Naive thymus-derived CD4-positive, alpha-beta T cell (primary cell): ENCODE results near the gene COL6A2. TPM values are rescaled to one million over a fixed set of nuclear protein-coding genes. Genes with fewer than 3 reads are reported as not detected.
A peak's percentile ranks its signal among the peaks of the same experiment; 100 is the strongest.
"Not testable (repeated sequence)": the region's sequence is repeated elsewhere in the genome, so short reads cannot be mapped to it uniquely, and the experiment has no call there.

Experiments used
- ATAC-seq: fragments of 150-1000 bp; cut with Tn5 transposase; 2 replicates; pipeline ENCODE4 v1.10.0; 2021; ENCODE audit warnings: mild to moderate bottlenecking, moderate library complexity
- CTCF ChIA-PET: fragments of 350-600 bp; sonication (Branson Sonifier 250); formaldehyde crosslinking; loops from one replicate; lab custom pipeline; 2021; ENCODE audit warnings: antibody characterized with exemption; lab: Charles Lee
- POLR2A ChIA-PET: fragments of 350-600 bp; sonication (Branson Sonifier 250); formaldehyde crosslinking; loops from one replicate; lab custom pipeline; 2021; ENCODE audit warnings: antibody characterized with exemption, inconsistent platforms; lab: Charles Lee
- DNase-seq, 9 donors: peaks; one replicate each; pipeline versions ENCODE4 v3.0.0 to v3.0.0-alpha.2; 2020 to 2022; ENCODE audit warnings: mixed read lengths in 1 of 9
- H3K27ac ChIP-seq: one replicate; pipeline ENCODE4 v1.7.0; 2013; ENCODE audit warnings: mild to moderate bottlenecking, low read depth, low read length, moderate library complexity
- H3K27me3 ChIP-seq, 2 donors: one replicate each; pipeline ENCODE4 v1.7.0; 2013; ENCODE audit warnings: low read length in 2 of 2, mild to moderate bottlenecking in 2 of 2, moderate library complexity in 2 of 2; ENCODE audit not compliant: control insufficient read depth in 2 of 2, insufficient read depth in 2 of 2
- H3K36me3 ChIP-seq, 3 experiments: 1 replicate in 2 of 3; 2 replicates in 1 of 3; pipeline ENCODE4 v1.7.0; 2013; ENCODE audit warnings: low read length in 3 of 3, mild to moderate bottlenecking in 3 of 3, moderate library complexity in 1 of 3; ENCODE audit not compliant: insufficient read depth in 3 of 3, control insufficient read depth in 2 of 3
- H3K4me1 ChIP-seq, 2 donors: one replicate each; pipeline ENCODE4 v1.7.0; 2013; ENCODE audit warnings: low read length in 2 of 2, mild to moderate bottlenecking in 2 of 2, moderate library complexity in 1 of 2; ENCODE audit not compliant: control insufficient read depth in 2 of 2, insufficient read depth in 2 of 2
- H3K4me3 ChIP-seq: 2 replicates; pipeline ENCODE4 v1.7.0; 2013; ENCODE audit warnings: mild to moderate bottlenecking, low read length
- H3K9me3 ChIP-seq, 3 experiments: 1 replicate in 2 of 3; 2 replicates in 1 of 3; pipeline ENCODE4 v1.7.0; 2013; ENCODE audit warnings: low read length in 3 of 3; ENCODE audit not compliant: control insufficient read depth in 2 of 3
- H3K27ac Mint-ChIP-seq, 9 donors: one replicate each; pipeline ENCODE4 v1.8.0; 2020 to 2022; ENCODE audit warnings: mixed read lengths in 9 of 9, mild to moderate bottlenecking in 8 of 9, moderate library complexity in 5 of 9, inconsistent platforms in 2 of 9
- H3K27me3 Mint-ChIP-seq, 5 donors: one replicate each; pipeline ENCODE4 v1.8.0; 2021 to 2022; ENCODE audit warnings: mixed read lengths in 5 of 5, mild to moderate bottlenecking in 1 of 5
- H3K36me3 Mint-ChIP-seq, 5 donors: one replicate each; pipeline ENCODE4 v1.8.0; 2020 to 2022; ENCODE audit warnings: mixed read lengths in 5 of 5, mild to moderate bottlenecking in 3 of 5, inconsistent platforms in 1 of 5
- H3K4me1 Mint-ChIP-seq, 7 donors: one replicate each; pipeline ENCODE4 v1.8.0; 2020 to 2022; ENCODE audit warnings: mixed read lengths in 7 of 7, mild to moderate bottlenecking in 3 of 7, inconsistent platforms in 1 of 7
- H3K4me3 Mint-ChIP-seq, 10 donors: one replicate each; pipeline ENCODE4 v1.8.0; 2020 to 2022; ENCODE audit warnings: mild to moderate bottlenecking in 10 of 10, mixed read lengths in 10 of 10, moderate library complexity in 6 of 10, inconsistent platforms in 2 of 10
- H3K9me3 Mint-ChIP-seq, 11 donors: one replicate each; pipeline ENCODE4 v1.8.0; 2020 to 2022; ENCODE audit warnings: mixed read lengths in 11 of 11, mild to moderate bottlenecking in 4 of 11, inconsistent platforms in 1 of 11, moderate library complexity in 1 of 11
- intact Hi-C, 2 donors: fragments of 100-400 bp; cut with micrococcal nuclease; formaldehyde crosslinking; loops; one replicate each; pipeline ENCODE4 v1.15.1; 2023
- polyA plus RNA-seq, 2 donors: library from polyadenylated mRNA; unstranded; fragments of 300-500 nt; fragmentation: Illumina TruSeq; gene quantifications; one replicate each; pipeline ENCODE4 v1.2.3, GENCODE V29; 2021
- total RNA-seq, 6 experiments: library from RNA in 5 of 6; stranded (reverse) in 5 of 6; gene quantifications; 1 replicate in 5 of 6; 2 replicates in 1 of 6; pipeline ENCODE4 v1.2.3 and lab custom pipeline; 2021 to 2026

The COL6A2 gene
- total and polyA plus RNA-seq, 7 experiments from 2014 or later, result 1.7 to 47.7 (median 33.3) TPM

- Histone ChIP-seq H3K9me3 (no peaks in the 10 kb centered on the region), H3K27me3 (no peaks in the 10 kb centered on the region), H3K36me3 (no peaks in the 10 kb centered on the region), H3K4me1 (no peaks in the 10 kb centered on the region), H3K4me3 (no peak overlapping the region), H3K27ac (no peak overlapping the region)
- ChIA-PET POLR2A (no interaction called here), CTCF (no interaction called here)
- H3K4me1 Mint-ChIP-seq, result peaks cover 0 to 10% (median 8%) of the 10 kb centered on the region in 7 donors
- H3K27ac Mint-ChIP-seq, result peak overlapping the region in 1 of 9 donors; percentile 77
- peaks cover 6 to 23% (median 16%) of the 10 kb centered on the region in 5 donors for H3K27me3 Mint-ChIP-seq
- ATAC-seq (no peak), DNase-seq (peak in 1 of 9 donors; percentile 0)
- peaks cover 0 to 3% (median 0%) of the 10 kb centered on the region in 5 donors for H3K36me3 Mint-ChIP-seq
- no peak overlapping the region for H3K4me3 Mint-ChIP-seq
- H3K9me3 Mint-ChIP-seq, result peaks cover 0 to 13% (median 0%) of the 10 kb centered on the region in 11 donors
- intact Hi-C loops, result no loop called here
Measured at GRCh38 chr21:46069166-46069565, 28.7 kb upstream of the COL6A2 start.

GRCh38 chr21:46069719-46070279 lies 28.1 kb upstream of the COL6A2 start:
- H3K4me1 Mint-ChIP-seq, result peaks cover 0 to 10% (median 8%) of the 10 kb centered on the region in 7 donors
- Histone ChIP-seq H3K9me3 (no peaks in the 10 kb centered on the region), H3K27me3 (no peaks in the 10 kb centered on the region), H3K4me1 (no peaks in the 10 kb centered on the region), H3K36me3 (no peaks in the 10 kb centered on the region), H3K4me3 (no peak overlapping the region), H3K27ac (no peak overlapping the region)
- ChIA-PET POLR2A (no interaction called here), CTCF (no interaction called here)
- no peak overlapping the region for H3K4me3 Mint-ChIP-seq
- peaks cover 0 to 3% (median 0%) of the 10 kb centered on the region in 5 donors for H3K36me3 Mint-ChIP-seq
- DNase-seq (peak in 1 of 9 donors; percentile 6), ATAC-seq (no peak)
- H3K27ac Mint-ChIP-seq, result no peak overlapping the region
- H3K9me3 Mint-ChIP-seq, result peaks cover 0 to 13% (median 0%) of the 10 kb centered on the region in 11 donors
- intact Hi-C loops, result no loop called here
- peaks cover 6 to 20% (median 12%) of the 10 kb centered on the region in 5 donors for H3K27me3 Mint-ChIP-seq

GRCh38 chr21:46071082-46071481 lies 26.8 kb upstream of the COL6A2 start:
- DNase-seq (no peak), ATAC-seq (no peak)
- Mint-ChIP-seq H3K9me3 (peaks cover 0 to 13% (median 0%) of the 10 kb centered on the region in 11 donors), H3K27ac (peak overlapping the region in 1 of 9 donors; percentile 25), H3K4me1 (peaks cover 0 to 2% (median 2%) of the 10 kb centered on the region in 7 donors), H3K27me3 (peaks cover 2 to 11% (median 5%) of the 10 kb centered on the region in 5 donors), H3K4me3 (no peak overlapping the region), H3K36me3 (peaks cover 0 to 3% (median 0%) of the 10 kb centered on the region in 5 donors)
- no peak overlapping the region for H3K27ac ChIP-seq
- no peaks in the 10 kb centered on the region for H3K36me3 ChIP-seq
- no peaks in the 10 kb centered on the region for H3K4me1 ChIP-seq
- H3K4me3 ChIP-seq, result no peak overlapping the region
- intact Hi-C loops, result no loop called here
- H3K27me3 ChIP-seq, result no peaks in the 10 kb centered on the region
- ChIA-PET CTCF (no interaction called here), POLR2A (no interaction called here)
- H3K9me3 ChIP-seq, result no peaks in the 10 kb centered on the region

- H3K9me3 Mint-ChIP-seq, POLR2A ChIA-PET, H3K27ac Mint-ChIP-seq, H3K36me3 ChIP-seq, ATAC-seq, H3K4me1 Mint-ChIP-seq, H3K27ac ChIP-seq, CTCF ChIA-PET, intact Hi-C loops, H3K27me3 ChIP-seq, H3K9me3 ChIP-seq, H3K4me1 ChIP-seq, H3K36me3 Mint-ChIP-seq, DNase-seq, H3K4me3 ChIP-seq, H3K4me3 Mint-ChIP-seq: not testable (repeated sequence)
- peaks cover 0 to 15% (median 3%) of the 10 kb centered on the region in 5 donors for H3K27me3 Mint-ChIP-seq
Measured at GRCh38 chr21:46076724-46077123, 21.2 kb upstream of the COL6A2 start.

GRCh38 chr21:46077674-46078101 lies 20.2 kb upstream of the COL6A2 start:
- Mint-ChIP-seq H3K27me3 (peaks cover 0 to 15% (median 0%) of the 10 kb centered on the region in 5 donors), H3K4me1 (no peaks in the 10 kb centered on the region), H3K9me3 (peaks cover 0 to 4% (median 0%) of the 10 kb centered on the region in 11 donors), H3K36me3 (no peaks in the 10 kb centered on the region), H3K27ac (no peak overlapping the region), H3K4me3 (no peak overlapping the region)
- CTCF ChIA-PET, result no interaction called here
- no peaks in the 10 kb centered on the region for H3K36me3 ChIP-seq
- H3K4me3 ChIP-seq, result no peak overlapping the region
- H3K27me3 ChIP-seq, result no peaks in the 10 kb centered on the region
- DNase-seq (no peak), ATAC-seq (no peak)
- POLR2A ChIA-PET, result no interaction called here
- no peaks in the 10 kb centered on the region for H3K4me1 ChIP-seq
- H3K27ac ChIP-seq, result no peak overlapping the region
- intact Hi-C loops, result no loop called here
- no peaks in the 10 kb centered on the region for H3K9me3 ChIP-seq

DNA sequence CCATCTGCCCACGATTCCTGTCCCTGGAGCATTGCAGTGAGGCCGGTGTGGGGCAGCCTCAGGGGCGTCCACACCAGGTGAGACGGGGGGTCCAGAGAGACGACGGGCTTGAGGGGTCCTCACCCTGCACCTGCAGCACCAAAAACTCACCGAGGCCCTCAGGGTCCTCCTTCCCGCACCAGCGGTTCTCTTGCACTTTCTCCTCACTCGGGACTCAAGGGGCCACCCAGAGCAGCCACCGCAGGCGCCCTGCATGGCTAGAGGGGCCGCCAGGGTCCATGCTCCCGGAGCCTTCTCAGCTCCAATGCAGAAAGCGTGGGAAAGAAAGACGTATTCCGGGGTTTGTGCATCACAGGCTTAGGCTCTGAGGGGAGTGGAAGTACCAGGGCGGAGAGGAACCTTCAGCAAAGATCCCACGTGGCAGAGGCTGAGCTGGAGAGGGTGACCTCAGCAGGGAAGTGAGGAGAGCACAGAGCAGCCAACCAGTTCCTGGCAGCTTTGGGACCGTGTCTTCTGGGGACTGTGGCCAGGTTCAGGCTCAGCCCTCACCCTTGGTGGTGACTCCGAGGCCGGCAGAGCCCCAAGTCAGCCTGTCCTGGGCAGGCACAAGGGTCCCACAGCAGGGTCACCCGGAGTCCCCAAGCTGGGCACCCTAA lies 19.5 kb upstream of the COL6A2 start:
- DNase-seq, result no peak
- H3K4me1 ChIP-seq, result no peaks in the 10 kb centered on the region
- H3K27ac ChIP-seq, result no peak overlapping the region
- intact Hi-C loops, result no loop called here
- H3K4me3 Mint-ChIP-seq, result no peak overlapping the region
- H3K9me3 Mint-ChIP-seq, result peaks cover 0 to 4% (median 0%) of the 10 kb centered on the region in 11 donors
- H3K36me3 ChIP-seq, result no peaks in the 10 kb centered on the region
- H3K27ac Mint-ChIP-seq, result no peak overlapping the region
- ChIA-PET CTCF (interaction anchor here (0.6 kb wide), 1 partner anchor 92 kb away, joined by 6 read pairs; no protein-coding TSS in a partner anchor), POLR2A (no interaction called here)
- H3K27me3 ChIP-seq, result no peaks in the 10 kb centered on the region
- no peaks in the 10 kb centered on the region for H3K4me1 Mint-ChIP-seq
- no peak overlapping the region for H3K4me3 ChIP-seq
- ATAC-seq, result no peak
- H3K27me3 Mint-ChIP-seq, result peaks cover 0 to 15% (median 0%) of the 10 kb centered on the region in 5 donors
- no peaks in the 10 kb centered on the region for H3K36me3 Mint-ChIP-seq
- H3K9me3 ChIP-seq, result no peaks in the 10 kb centered on the region
